ENCODE results near the gene KHK. TPM values are rescaled to one million over a fixed set of nuclear protein-coding genes. Genes with fewer than 3 reads are reported as not detected.
"Not testable (repeated sequence)": the region's sequence is repeated elsewhere in the genome, so short reads cannot be mapped to it uniquely, and the experiment has no call there.

The KHK gene
- polyA plus RNA-seq, 1 donor (not counting 4 experiments of a cell fraction or from before 2014, with no cell fraction given): 0.21 TPM

DNA sequence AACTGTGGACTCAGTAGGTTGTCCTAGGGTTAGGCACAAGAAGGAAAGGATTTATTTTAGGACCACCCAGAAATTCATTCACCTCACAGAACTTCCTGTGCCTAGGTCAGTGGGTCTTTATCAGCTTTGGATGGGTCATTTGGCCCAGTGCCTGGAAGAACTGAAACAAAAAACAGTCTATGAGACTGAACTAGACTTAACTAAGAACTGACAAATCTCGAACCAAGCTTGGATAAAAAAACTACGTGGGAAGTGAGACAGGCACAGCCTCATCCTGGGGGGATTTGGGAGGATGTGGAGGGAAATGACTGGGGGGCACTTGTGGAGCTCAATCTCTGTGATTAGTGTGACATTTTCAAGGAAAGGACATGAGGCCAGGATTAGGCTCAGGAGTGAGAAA is 12.8 kb upstream of the KHK start:
- H2AFZ ChIP-seq (ENCODE audit: control insufficient read depth, low read length): no peak overlapping the region
- no peaks in the 10 kb centered on the region for H4K20me1 ChIP-seq (ENCODE audit: control insufficient read depth, extremely low read depth, insufficient read depth, low read length)
- FAIRE-seq: no peak
- H3K9me3 ChIP-seq (ENCODE audit: control insufficient read depth, low read depth, low read length): no peaks in the 10 kb centered on the region
- no peak overlapping the region for H3K9ac ChIP-seq (ENCODE audit: control insufficient read depth, extremely low read depth, insufficient read depth, low read length)
- peaks cover 5 to 13% of the 10 kb centered on the region in 2 experiments for H3K36me3 ChIP-seq (ENCODE audit: control insufficient read depth in 2 of 2, extremely low read depth in 1 of 2, insufficient read depth in 2 of 2, low read length in 2 of 2)
- no peak for DNase-seq (ENCODE audit: low read depth, low spot score)
- dilution Hi-C loops (cut with MboI; ENCODE audit: extremely low pct_ligation_motif_present, low sequenced_read_pairs): no loop called here
- no peak overlapping the region for H3K27ac ChIP-seq (ENCODE audit: control insufficient read depth, insufficient read depth, low read length)
- peaks cover 23% of the 10 kb centered on the region for H3K4me1 ChIP-seq (ENCODE audit: control insufficient read depth, extremely low read depth, insufficient read depth, low read length)
- H3K9me1 ChIP-seq (ENCODE audit: control insufficient read depth, extremely low read depth, insufficient read depth, low read length): no peaks in the 10 kb centered on the region
- no peak for TF ChIP-seq EZH2 (IDR thresholded peaks at IDR 0.05; ENCODE audit: low read length)
- TF ChIP-seq, protein P1, sequence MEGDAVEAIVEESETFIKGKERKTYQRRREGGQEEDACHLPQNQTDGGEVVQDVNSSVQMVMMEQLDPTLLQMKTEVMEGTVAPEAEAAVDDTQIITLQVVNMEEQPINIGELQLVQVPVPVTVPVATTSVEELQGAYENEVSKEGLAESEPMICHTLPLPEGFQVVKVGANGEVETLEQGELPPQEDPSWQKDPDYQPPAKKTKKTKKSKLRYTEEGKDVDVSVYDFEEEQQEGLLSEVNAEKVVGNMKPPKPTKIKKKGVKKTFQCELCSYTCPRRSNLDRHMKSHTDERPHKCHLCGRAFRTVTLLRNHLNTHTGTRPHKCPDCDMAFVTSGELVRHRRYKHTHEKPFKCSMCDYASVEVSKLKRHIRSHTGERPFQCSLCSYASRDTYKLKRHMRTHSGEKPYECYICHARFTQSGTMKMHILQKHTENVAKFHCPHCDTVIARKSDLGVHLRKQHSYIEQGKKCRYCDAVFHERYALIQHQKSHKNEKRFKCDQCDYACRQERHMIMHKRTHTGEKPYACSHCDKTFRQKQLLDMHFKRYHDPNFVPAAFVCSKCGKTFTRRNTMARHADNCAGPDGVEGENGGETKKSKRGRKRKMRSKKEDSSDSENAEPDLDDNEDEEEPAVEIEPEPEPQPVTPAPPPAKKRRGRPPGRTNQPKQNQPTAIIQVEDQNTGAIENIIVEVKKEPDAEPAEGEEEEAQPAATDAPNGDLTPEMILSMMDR (optimal IDR thresholded peaks at IDR 0.05 in 1 of 3, IDR thresholded peaks at IDR 0.05 in 1 of 3, conservative IDR thresholded peaks at IDR 0.05 in 1 of 3; ENCODE audit: extremely low read depth in 1 of 3, insufficient read depth in 2 of 3, low read length in 3 of 3): no peak
- peaks cover 27% of the 10 kb centered on the region for H3K79me2 ChIP-seq (ENCODE audit: control insufficient read depth, insufficient read depth, low read length)
- no peak overlapping the region for H3K4me3 ChIP-seq (ENCODE audit: control insufficient read depth in 2 of 3, extremely low read depth in 1 of 3, insufficient read depth in 2 of 3, low read depth in 1 of 3, low read length in 3 of 3)
- H3K4me2 ChIP-seq (ENCODE audit: control insufficient read depth, extremely low read depth, insufficient read depth, low read depth, low read length): no peak overlapping the region
- H3K27me3 ChIP-seq (ENCODE audit: control insufficient read depth, extremely low read depth, insufficient read depth, low read length): no peaks in the 10 kb centered on the region

DNA sequence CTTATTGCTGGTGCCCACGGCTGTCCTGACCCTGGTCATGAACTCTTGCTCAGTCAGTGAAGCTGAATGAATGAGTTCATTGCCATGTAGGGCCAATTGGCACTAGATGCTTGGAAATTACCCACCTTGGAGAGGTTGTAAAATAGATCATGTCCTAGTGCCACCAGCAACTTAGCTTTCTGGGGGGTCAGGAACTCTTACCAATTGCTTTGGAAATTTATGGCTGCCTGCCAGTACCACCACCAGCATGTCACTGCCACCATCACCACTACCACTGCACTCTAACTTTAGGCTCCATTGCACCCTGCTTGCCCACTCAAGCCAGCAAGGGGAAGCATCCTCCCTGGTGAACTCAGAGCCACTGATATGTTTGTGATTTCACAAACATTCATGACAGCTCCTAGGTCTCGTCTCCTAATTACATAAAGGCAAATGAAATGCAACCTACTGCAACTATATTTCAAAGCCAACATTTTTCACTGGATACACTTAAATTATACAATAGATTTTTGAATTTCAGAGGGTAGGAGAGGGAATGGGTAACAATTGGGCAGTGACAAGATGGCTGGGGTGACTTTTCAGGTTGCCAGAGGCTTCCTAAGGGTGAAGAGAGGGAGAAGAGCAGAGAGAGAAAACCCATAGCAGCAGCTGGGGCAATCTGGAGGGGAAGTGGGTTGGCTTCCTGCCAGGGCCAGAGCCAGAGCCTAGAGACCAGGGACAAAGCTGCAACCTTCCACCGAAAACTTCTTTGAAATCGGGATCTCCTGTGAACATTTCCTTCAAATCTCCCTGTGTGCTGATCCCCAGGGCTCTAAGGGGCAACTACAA is 11.6 kb upstream of the KHK start:
- Histone ChIP-seq H3K9me3 (ENCODE audit: control insufficient read depth, low read depth, low read length) (no peaks in the 10 kb centered on the region), H3K36me3 (ENCODE audit: control insufficient read depth in 2 of 2, extremely low read depth in 1 of 2, insufficient read depth in 2 of 2, low read length in 2 of 2) (peaks cover under 1 to 2% of the 10 kb centered on the region in 2 experiments), H2AFZ (ENCODE audit: control insufficient read depth, low read length) (no peak overlapping the region), H3K27ac (ENCODE audit: control insufficient read depth, insufficient read depth, low read length) (no peak overlapping the region), H3K27me3 (ENCODE audit: control insufficient read depth, extremely low read depth, insufficient read depth, low read length) (no peaks in the 10 kb centered on the region), H3K9ac (ENCODE audit: control insufficient read depth, extremely low read depth, insufficient read depth, low read length) (no peak overlapping the region), H3K4me1 (ENCODE audit: control insufficient read depth, extremely low read depth, insufficient read depth, low read length) (peaks cover 19% of the 10 kb centered on the region), H3K4me3 (ENCODE audit: control insufficient read depth in 2 of 3, extremely low read depth in 1 of 3, insufficient read depth in 2 of 3, low read depth in 1 of 3, low read length in 3 of 3) (no peak overlapping the region), H3K9me1 (ENCODE audit: control insufficient read depth, extremely low read depth, insufficient read depth, low read length) (no peaks in the 10 kb centered on the region), H3K4me2 (ENCODE audit: control insufficient read depth, extremely low read depth, insufficient read depth, low read depth, low read length) (no peak overlapping the region), H4K20me1 (ENCODE audit: control insufficient read depth, extremely low read depth, insufficient read depth, low read length) (no peaks in the 10 kb centered on the region), H3K79me2 (ENCODE audit: control insufficient read depth, insufficient read depth, low read length) (peaks cover 15% of the 10 kb centered on the region)
- no peak for TF ChIP-seq EZH2 (IDR thresholded peaks at IDR 0.05; ENCODE audit: low read length)
- TF ChIP-seq, protein P1 (optimal IDR thresholded peaks at IDR 0.05 in 1 of 3, IDR thresholded peaks at IDR 0.05 in 1 of 3, conservative IDR thresholded peaks at IDR 0.05 in 1 of 3; ENCODE audit: extremely low read depth in 1 of 3, insufficient read depth in 2 of 3, low read length in 3 of 3): no peak
- DNase-seq (ENCODE audit: low read depth, low spot score) (no peak), FAIRE-seq (no peak)
- dilution Hi-C loops (cut with MboI; ENCODE audit: extremely low pct_ligation_motif_present, low sequenced_read_pairs): no loop called here

DNA sequence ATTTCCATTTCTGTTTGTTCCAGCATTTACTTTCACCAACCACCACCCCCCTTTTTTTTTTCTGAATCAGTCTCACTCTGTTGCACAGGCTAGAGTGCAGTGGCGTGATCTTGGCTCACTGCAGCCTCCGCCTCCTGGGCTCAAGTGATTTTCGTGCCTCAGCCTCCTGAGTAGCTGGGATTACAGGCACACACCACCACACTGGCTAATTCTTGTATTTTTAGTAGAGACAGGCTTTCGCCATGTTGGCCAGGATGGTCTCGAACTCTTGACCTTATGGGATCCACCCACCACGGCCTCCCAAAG is 11.1 kb upstream of the KHK start:
- H3K9ac ChIP-seq (ENCODE audit: control insufficient read depth, extremely low read depth, insufficient read depth, low read length); dilution Hi-C loops (cut with MboI; ENCODE audit: extremely low pct_ligation_motif_present, low sequenced_read_pairs); H2AFZ ChIP-seq (ENCODE audit: control insufficient read depth, low read length); H3K9me3 ChIP-seq (ENCODE audit: control insufficient read depth, low read depth, low read length); H3K27me3 ChIP-seq (ENCODE audit: control insufficient read depth, extremely low read depth, insufficient read depth, low read length); H3K36me3 ChIP-seq (ENCODE audit: control insufficient read depth in 2 of 2, extremely low read depth in 1 of 2, insufficient read depth in 2 of 2, low read length in 2 of 2); H3K9me1 ChIP-seq (ENCODE audit: control insufficient read depth, extremely low read depth, insufficient read depth, low read length); DNase-seq (ENCODE audit: low read depth, low spot score); H3K4me3 ChIP-seq (ENCODE audit: control insufficient read depth in 2 of 3, extremely low read depth in 1 of 3, insufficient read depth in 2 of 3, low read depth in 1 of 3, low read length in 3 of 3); H3K79me2 ChIP-seq (ENCODE audit: control insufficient read depth, insufficient read depth, low read length); H4K20me1 ChIP-seq (ENCODE audit: control insufficient read depth, extremely low read depth, insufficient read depth, low read length); H3K27ac ChIP-seq (ENCODE audit: control insufficient read depth, insufficient read depth, low read length); FAIRE-seq; H3K4me2 ChIP-seq (ENCODE audit: control insufficient read depth, extremely low read depth, insufficient read depth, low read depth, low read length): not testable (repeated sequence)
- H3K4me1 ChIP-seq (ENCODE audit: control insufficient read depth, extremely low read depth, insufficient read depth, low read length): peaks cover 13% of the 10 kb centered on the region

Measured in keratinocyte (primary cell).